Stimulated activated CD8-positive, alpha-beta memory T cell treated with anti-CD3 and anti-CD28 coated beads, Interleukin-7, amount 100 ng/mL, for 4 hours (primary cell): ENCODE results near the gene RBMS2.
A peak's percentile ranks its signal among the peaks of the same experiment; 100 is the strongest.
"Not testable (repeated sequence)": the region's sequence is repeated elsewhere in the genome, so short reads cannot be mapped to it uniquely, and the experiment has no call there.

Source experiments
- DNase-seq, 2 donors: peaks; one replicate each; pipeline ENCODE4 v3.0.0-alpha.2; 2020; ENCODE audit warnings: low read depth in 2 of 2

RBMS2 gene, protein sequence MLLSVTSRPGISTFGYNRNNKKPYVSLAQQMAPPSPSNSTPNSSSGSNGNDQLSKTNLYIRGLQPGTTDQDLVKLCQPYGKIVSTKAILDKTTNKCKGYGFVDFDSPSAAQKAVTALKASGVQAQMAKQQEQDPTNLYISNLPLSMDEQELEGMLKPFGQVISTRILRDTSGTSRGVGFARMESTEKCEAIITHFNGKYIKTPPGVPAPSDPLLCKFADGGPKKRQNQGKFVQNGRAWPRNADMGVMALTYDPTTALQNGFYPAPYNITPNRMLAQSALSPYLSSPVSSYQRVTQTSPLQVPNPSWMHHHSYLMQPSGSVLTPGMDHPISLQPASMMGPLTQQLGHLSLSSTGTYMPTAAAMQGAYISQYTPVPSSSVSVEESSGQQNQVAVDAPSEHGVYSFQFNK

DNA sequence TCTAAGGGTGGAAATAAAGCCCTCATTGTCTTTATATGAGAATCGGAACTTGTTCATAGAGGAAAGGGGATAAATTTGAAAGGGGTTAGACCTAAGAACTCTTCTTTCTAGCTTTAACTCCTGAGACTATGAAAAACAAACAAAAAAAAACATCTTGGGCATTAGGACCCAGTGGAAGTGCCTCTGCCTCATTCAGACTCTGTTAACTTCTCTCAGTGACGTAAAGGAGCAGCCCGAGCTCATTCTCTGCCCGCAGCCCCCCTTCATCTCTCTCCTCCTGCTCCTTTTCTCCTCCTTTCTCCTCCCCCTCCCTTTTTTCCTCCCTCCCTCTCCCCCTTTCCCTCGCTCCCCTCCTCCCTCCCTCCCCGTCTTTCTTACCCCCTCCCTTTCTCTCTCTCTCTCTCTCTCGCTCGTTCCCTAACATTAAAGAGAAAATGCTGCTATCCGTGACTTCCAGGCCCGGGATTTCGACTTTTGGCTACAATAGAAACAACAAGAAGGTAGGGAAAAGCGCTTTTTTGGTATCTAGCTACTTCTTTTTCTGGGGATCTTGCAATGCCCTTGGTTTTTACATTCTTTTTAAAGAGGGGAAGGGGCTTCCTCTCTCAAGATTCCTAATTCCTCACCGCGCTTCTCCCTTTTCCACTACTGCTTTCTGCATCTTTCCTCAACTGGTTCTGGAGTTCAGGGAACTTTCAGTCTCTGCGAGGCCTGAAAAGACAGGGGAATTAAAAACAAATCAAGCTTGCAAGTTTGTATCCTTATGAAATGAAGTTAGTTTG lies at the start of gene RBMS2:
Gene RBMS2 (plus strand): TSS at position 231 of the 782 bp plus-strand sequence. CDS start 204 bp downstream, at position 435.
- DNase-seq, result peak; percentile 14 to 33

DNA sequence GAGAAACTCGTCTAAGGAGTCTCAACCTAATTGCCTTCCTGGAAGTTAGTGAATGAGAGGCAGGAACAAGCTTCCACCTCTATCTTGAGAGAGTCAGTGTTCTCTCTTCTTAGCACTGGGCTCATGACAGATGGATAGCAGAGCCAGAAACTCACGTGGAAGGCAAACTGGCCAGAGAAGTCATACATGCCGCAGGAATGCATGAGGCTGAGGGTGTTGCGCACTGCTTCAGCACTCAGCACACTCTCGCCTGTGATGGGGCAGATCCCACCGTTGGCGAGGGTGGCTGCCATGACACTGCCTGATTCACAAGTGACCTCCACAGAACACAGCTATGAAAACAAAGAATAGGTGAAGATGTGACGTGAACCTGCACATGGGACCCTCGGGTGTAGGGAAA lies 47.2 kb upstream of the RBMS2 start:
- no peak for DNase-seq

DNA sequence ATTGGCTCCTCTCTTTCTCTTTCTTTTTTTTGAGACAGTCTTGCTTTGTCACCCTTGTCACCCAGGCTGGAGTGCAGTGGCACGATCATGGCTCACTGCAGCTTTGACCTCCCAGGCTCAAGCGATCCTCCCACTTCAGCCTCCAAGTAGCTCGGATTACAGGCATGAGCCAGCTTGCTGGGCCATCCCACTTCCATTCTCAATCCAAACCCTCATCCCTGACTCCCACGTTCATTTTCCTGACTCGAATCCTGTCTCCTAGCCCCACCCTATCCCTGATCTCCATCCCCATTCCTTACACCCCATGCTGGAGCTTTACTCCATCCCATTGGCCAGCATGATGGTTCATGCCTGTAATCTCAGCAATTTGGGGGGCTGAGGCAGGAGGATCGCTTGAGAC lies 45.5 kb upstream of the RBMS2 start:
- no peak for DNase-seq

DNA sequence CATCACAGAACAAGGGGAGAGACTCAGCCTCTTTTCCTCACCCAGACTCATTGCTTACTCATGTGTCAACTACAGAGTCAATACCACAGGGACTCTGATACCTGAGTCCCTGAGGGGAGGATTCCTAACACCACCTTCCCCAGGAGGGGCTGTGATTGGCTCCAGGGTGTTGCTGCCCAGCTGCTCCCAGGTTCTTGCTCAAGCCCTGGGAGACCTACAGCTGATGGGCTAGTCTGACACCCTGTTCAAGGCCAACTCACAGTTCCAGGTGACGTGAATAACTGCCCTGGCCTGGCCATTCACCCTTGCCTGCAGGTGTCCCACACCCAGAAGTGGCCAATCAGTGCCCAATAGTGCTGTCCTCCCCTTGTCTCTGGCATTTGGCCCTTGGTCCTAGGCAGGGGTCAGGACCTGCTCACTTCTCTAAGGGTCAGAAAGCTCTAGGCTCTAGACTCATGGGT lies 44.6 kb upstream of the RBMS2 start:
- no peak for DNase-seq

DNA sequence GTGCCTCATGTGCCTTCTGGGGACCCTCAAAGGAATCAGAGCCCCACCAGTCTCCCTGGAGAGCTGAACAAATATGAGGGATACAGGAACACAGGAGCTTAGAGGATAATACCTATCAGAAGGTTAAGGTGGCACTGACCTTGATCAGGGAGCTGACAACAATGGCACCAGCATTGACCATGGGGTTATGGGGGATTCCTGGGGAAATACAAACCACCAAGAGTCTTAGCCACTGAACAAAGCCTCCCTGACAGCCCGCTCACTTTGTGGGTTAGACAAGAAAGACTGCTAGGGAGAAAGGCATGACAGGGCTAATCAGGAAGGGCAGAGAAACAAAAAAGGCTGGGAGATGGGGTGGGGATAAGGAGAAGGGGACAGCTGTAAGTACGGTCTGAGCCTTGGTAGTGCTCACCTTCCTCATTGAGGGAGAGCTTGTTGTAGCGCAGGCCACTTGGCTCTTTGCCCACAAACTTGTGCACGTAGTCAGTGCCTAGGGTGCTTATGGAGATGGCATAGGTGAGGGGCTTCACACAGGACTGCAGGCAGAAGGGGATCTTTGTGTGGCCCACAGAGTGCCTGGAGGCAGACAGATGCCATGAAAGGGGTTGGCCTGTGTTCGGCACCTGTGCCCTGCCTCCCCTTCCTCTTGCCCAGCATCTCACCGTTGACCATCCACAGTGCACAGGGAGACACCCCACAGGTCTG lies 43.9 kb upstream of the RBMS2 start:
- DNase-seq, result no peak

DNA sequence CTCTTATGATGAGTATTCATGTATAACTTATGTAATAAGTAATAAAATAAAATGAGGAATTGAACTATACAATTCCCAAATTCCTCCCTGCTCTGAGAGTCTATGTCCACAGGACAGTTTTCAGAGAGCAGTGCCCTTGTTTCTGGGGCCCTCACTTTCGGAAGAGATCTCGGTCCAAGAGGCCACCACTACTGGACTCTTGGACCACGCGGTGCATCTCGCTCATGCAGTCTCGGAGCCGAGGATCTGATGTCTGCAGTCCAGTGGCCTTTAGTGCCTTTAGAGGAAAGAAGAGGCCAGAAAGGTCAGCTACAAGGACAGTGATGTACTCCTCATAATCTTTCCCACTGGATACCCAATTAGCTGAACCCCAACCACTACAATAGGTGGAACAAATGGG lies 42.0 kb upstream of the RBMS2 start:
- DNase-seq, result no peak

DNA sequence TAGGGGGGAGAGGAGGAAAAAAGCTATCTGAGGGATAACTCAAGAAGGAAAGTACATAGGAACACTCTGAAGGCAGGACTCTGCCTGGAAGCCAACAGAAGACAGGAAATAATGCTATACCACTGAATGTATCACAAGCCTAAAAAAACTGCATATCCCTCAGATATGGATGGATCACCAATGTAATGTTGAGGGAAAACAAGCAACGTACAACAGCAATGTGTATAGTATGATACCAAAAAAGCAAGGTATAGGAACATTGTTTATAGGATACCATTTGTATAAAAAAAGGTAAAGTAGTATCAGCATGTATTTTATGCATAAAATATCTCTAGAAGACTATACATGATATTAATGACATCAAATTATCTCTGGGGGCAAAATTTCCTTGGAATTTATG lies 37.1 kb upstream of the RBMS2 start:
- no peak for DNase-seq

DNA sequence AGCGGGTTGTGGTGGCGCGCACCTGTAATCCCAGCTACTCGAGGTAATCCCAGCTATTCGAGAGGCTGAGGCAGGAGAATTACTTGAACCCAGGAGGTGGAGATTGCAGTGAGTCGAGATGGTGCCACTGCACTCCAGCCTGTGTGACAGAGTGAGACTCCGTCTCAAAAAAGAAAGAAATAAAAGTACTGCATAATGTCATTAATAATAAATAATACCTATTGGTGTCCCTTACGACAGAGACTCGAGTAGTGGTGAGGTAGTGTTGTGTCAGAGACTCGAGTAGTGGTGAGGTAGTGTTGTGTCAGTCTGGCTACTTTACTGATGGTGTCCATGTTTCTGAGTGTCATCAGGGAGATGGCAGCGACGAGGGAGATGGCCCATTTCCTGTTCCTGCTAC lies 34.9 kb upstream of the RBMS2 start:
- DNase-seq, result no peak

DNA sequence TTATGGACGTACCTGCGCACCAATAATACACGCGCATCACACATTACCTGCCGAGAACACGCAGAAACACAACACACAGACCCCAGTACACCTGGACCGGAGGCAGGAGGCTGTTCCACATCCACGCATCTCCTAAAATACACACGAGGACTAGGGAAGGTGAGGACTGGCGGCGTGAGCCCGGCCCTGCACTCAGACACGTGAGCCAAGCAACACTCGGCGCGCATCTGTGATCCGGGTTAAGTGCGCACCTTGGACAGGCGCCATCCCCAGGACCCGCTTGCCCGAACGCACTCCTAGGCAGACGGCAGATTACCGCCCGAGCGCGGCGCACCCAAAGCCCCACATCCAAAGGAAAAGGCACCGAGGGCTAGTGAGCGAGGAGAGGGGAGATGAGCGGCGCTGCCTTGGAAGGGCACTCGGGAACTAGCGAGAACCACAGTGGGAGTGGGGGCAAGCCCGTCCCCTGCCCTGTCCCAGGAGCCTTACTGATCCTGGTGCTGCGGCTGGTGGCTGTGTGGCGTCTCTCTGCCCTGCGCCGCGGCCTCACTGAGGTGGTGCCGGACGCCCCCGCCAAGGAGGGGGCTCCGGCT lies 34.1 kb upstream of the RBMS2 start:
- DNase-seq, result no peak

DNA sequence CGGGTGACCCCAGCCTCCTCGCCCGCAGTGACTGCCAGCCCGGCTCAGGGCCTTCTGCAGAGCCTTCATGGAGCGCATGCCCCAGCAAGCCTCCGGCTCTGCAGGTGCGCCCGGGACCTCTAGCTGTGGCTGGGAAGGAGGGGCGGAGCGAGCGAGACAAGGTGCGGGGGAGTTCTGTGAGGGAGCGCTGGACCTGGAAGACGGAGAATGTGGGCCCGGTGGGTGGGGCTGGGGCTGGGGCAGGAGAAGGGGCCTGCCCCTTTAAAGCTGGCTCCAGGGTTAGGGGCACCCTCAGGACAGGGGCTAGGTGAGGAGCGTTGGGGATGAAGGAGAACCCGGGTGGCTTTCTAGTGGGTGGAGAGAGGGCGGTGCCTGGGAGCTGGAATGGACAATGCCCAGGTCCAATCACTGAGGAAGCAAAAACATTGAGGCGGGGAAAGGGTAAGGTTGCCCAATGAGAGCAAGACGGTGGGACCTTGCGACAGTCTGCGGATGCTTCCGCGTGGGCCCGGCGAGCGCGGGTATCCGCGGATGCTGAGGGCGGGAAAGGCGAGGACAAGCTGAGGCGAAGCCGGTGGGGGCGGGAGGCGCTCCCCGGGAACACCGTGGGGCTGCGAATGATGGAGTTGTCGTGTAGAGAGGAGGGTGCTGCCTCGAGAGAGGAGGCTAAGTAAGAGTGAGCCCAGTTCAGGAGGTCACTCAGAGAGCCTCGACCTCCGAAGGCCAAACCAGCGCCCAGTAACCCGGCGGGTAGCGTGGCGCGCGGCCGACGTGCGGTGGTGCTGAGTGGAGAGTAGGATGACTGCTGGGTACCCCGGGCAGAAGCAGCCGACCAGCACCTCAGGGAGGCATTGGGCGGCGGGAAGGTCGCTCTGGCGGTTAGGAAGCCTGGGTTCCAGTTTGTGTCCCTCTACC lies 33.3 kb upstream of the RBMS2 start, which contains the start of gene GLS2:
Gene GLS2 (minus strand): TSS at position 121 of the 915 bp plus-strand sequence. CDS start 43 bp downstream, at position 78.
- peak; percentile 63 to 69 for DNase-seq

DNA sequence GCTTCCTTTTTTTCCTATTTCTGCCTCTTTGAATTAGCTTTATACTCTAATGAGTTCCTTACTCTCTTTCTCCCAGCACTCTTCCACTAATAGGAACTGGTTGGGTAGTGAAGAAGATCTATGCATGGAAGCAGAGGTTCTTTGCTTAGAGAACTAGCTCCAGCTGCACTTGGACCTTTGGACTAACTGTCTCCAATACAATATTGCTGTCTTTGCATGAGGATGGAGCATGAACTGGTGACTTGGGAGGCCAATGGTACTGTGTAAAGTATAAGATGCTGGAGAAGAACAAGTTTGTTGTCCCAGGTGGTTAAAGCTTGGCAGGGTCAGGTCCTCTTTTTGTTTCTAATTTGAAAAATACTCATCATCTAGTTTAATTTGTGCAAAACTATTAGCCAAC lies 31.3 kb upstream of the RBMS2 start:
- DNase-seq, result no peak

DNA sequence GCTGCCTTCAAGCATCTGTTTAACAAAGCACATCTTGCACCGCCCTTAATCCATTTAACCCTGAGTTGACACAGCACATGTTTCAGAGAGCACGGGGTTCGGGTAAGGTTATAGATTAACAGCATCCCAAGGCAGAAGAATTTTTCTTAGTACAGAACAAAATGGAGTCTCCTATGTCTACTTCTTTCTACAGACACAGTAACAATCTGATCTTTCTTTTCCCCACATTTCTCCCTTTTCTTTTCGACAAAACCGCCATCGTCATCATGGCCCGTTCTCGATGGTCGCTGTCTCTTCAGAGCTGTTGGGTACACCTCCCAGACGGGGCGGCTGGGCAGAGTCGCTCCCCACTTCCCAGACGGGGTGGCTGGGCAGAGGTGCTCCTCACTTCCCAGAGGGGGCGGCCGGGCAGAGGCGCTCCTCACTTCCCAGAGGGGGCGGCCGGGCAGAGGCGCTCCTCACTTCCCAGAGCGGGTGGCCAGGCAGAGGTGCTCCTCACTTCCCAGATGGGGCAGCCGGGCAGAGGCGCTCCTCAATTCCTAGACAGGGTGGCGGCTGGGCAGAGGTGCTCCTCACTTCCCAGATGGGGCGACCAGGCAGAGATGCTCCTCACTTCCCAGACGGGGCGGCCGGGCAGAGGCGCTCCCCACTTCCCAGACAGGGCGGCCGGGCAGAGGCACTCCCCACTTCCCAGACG lies 28.1 kb upstream of the RBMS2 start:
- not testable (repeated sequence) for DNase-seq

DNA sequence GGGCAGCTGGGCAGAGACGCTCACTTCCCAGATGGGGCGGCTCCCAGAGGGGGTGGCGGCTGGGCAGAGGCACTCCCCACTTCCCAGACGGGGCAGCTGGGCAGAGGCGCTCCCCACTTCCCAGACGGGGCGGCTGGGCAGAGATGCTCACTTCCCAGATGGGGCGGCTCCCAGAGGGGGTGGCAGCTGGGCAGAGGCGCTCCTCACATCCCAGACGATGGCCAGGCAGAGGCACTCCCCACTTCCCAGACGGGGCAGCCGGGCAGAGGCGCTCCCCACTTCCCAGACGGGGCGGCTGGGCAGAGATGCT lies 27.6 kb upstream of the RBMS2 start:
- not testable (repeated sequence) for DNase-seq

DNA sequence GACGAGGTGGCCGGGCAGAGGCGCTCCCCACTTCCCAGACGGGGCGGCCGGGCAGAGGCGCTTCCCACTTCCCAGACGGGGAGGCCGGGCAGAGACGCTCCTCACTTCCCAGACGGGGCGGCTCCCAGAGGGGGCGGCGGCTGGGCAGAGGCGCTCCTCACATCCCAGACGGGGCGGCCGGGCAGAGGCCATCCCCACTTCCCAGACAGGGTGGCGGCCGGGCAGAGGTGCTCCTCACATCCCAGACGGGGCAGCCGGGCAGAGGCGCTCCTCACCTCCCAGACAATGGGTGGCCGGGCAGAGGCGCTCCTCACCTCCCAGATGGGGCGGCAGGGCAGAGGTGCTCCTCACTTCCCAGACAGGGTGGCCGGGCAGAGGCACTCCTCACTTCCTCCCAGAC lies 27.1 kb upstream of the RBMS2 start:
- not testable (repeated sequence) for DNase-seq

DNA sequence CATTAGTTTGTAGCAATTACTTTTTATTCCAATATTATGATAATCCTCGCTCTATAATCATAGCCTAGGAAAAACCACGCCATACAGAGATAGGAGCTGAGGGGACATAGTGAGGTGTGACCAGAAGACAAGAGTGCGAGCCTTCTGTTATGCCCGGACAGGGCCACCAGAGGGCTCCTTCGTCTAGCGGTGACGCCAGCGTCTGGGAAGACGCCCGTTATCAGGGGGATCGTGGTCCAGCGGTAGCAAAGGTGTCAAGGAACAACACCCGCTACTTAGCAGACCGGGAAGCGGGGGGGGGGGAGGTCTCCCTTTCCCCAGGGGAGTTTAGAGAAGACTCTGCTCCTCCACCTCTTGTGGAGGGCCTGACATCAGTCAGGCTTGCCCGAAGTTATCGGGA lies 24.9 kb upstream of the RBMS2 start:
- DNase-seq, result peak; percentile 21 to 49

DNA sequence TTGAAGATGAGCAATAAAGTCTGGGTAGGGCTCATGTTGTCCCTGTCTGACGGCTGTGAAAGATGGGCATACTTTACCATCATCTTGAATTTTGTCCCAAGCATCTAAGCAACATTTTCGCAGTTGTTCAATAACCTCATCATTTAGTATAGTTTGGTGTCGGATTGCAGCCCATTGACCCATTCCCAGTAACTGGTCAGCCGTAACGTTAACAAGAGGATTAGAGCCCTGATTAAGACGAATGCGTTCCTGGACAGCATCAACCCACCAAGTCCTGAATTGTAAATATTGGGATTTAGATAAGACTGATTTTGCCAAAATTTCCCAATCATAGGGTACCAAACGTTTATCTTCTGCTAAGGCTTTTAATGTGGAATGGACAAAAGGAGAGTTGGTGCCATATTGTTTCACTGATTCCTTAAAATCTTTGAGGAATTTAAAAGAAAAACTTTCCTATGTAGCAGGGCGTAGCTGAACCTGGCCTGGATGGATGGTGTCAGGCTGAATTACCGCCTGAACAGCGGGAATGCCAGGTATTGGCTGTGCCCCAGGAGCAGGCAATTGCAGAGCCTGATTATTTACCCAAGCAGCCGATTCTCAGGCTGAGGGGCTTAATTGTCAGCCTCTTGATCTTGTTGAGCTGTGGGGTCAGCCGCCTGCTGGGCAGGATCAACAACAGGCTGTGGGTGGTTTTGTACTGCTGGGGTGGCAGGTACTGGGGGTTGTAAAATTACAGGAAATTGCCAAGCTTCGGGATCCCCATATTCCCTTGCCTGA lies 23.3 kb upstream of the RBMS2 start:
- not testable (repeated sequence) for DNase-seq

DNA sequence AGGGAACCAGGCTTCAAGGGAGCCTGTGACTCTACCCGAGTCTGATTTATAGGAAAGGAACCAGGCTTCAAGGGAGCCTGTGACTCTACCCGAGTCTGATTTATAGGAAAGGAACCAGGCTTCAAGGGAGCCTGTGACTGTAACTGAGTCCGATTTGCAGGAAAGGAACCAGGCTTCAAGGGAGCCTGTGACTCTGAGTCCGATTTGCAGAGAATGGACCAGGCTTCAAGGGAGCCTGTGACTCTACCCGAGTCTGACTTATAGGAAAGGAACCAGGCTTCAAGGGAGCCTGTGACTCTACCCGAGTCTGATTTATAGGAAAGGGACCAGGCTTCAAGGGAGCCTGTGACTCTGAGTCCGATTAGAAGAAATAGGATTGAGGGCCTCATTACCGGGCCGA lies 22.2 kb upstream of the RBMS2 start:
- not testable (repeated sequence) for DNase-seq

DNA sequence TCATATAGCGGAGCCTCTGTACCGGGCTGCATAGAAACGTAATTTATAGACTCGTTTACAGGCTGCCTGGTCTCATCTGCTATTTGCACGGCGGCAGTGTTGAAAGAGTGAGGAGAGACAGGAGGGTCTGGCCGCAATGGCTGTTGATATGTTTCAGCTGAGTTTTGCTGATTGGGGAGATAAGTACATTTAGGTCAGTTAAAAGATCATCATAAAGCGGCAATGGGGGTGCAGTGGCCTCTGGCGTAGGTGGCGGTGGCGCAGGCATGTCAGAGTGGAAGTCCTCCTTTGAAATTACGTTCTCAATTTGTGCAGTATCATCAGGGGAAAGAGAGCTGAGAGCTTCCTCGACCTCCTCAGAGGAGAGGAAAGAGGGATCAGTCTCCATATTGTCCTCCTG lies 21.7 kb upstream of the RBMS2 start:
- DNase-seq, result not testable (repeated sequence)

DNA sequence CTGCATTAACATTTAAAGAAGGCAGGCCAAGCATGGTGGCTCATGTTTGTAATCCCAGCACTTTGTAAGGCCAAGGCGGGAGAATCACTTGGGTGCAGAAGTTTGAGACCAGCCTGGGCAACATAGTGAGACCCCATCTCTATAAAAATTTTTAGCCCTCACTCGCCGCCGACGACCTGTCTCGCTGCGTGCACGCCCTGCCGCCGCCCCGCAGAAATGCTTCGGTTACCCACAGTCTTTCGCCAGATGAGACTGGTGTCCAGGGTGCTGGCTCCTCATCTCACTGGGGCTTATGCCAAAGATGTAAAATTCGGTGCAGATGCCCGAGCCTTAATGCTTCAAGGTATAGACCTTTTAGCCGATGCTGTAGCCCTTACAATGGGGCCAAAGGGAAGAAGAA lies 10.8 kb upstream of the RBMS2 start:
- DNase-seq, result no peak

DNA sequence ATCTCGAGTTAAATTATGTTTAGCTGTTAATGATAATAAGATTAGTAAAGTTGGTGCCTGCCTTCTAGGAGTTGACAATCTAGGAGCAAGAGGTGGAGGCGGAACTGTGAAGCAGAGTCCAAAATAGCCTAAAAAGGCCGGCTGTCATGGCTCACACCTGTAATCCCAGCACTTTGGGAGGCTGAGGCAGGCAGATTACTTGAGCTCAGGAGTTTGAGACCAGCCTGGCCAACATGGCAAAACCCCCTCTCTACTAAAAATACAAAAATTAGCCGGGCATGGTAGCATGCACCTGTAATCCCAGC lies 7.7 kb upstream of the RBMS2 start:
- not testable (repeated sequence) for DNase-seq
